ENCODE measurements around the gene KCNA2.
A peak's percentile ranks its signal among the peaks of the same experiment; 100 is the strongest.

KCNA2 gene

GRCh38 chr1:110561596-110561995 is 44.6 kb downstream of the KCNA2 start:
- Mint-ChIP-seq H3K27me3 (peaks cover 68 to 77% of the 10 kb centered on the region in 2 donors), H3K27ac (no peak overlapping the region), H3K36me3 (ENCODE audit: insufficient read depth) (peaks cover 7% of the 10 kb centered on the region), H3K4me3 (no peak overlapping the region), H3K4me1 (ENCODE audit: low read depth in 2 of 2) (no peaks in the 10 kb centered on the region), H3K9me3 (no peaks in the 10 kb centered on the region)
- DNase-seq (no peak), ATAC-seq (replicated peaks) (no peak)

- no peak for DNase-seq
- H3K9me3 Mint-ChIP-seq: no peaks in the 10 kb centered on the region
- ATAC-seq (replicated peaks): no peak
- H3K4me3 Mint-ChIP-seq: no peak overlapping the region
- peaks cover 0 to 4% of the 10 kb centered on the region in 2 donors for H3K4me1 Mint-ChIP-seq (ENCODE audit: low read depth in 2 of 2)
- H3K36me3 Mint-ChIP-seq (ENCODE audit: insufficient read depth): peaks cover 9% of the 10 kb centered on the region
- no peak overlapping the region for H3K27ac Mint-ChIP-seq
- H3K27me3 Mint-ChIP-seq: peaks cover 56 to 74% of the 10 kb centered on the region in 2 donors
Measured at GRCh38 chr1:110559157-110559556, 47.0 kb downstream of the KCNA2 start.

- Mint-ChIP-seq H3K27ac (no peak overlapping the region), H3K9me3 (no peaks in the 10 kb centered on the region), H3K4me3 (no peak overlapping the region), H3K27me3 (peaks cover 53 to 72% of the 10 kb centered on the region in 2 donors), H3K36me3 (ENCODE audit: insufficient read depth) (peaks cover 9% of the 10 kb centered on the region), H3K4me1 (ENCODE audit: low read depth in 2 of 2) (peaks cover 0 to 4% of the 10 kb centered on the region in 2 donors)
- no peak for DNase-seq
- ATAC-seq (replicated peaks): no peak
Measured at GRCh38 chr1:110557481-110557880, 48.7 kb downstream of the KCNA2 start.

- Mint-ChIP-seq H3K27ac (no peak overlapping the region), H3K27me3 (peaks cover 52 to 78% of the 10 kb centered on the region in 2 donors), H3K36me3 (ENCODE audit: insufficient read depth) (peaks cover 9% of the 10 kb centered on the region), H3K9me3 (no peaks in the 10 kb centered on the region), H3K4me1 (ENCODE audit: low read depth in 2 of 2) (peaks cover 0 to 4% of the 10 kb centered on the region in 2 donors), H3K4me3 (no peak overlapping the region)
- ATAC-seq (replicated peaks): no peak
- DNase-seq: no peak
Measured at GRCh38 chr1:110556471-110556807, 49.7 kb downstream of the KCNA2 start.

GRCh38 chr1:110555807-110556470 is 50.2 kb downstream of the KCNA2 start:
- no peaks in the 10 kb centered on the region for H3K9me3 Mint-ChIP-seq
- peaks cover 8% of the 10 kb centered on the region for H3K36me3 Mint-ChIP-seq (ENCODE audit: insufficient read depth)
- peaks cover 0 to 4% of the 10 kb centered on the region in 2 donors for H3K4me1 Mint-ChIP-seq (ENCODE audit: low read depth in 2 of 2)
- H3K27ac Mint-ChIP-seq: no peak overlapping the region
- DNase-seq (no peak), ATAC-seq (replicated peaks) (no peak)
- H3K27me3 Mint-ChIP-seq: peaks cover 52 to 83% of the 10 kb centered on the region in 2 donors
- H3K4me3 Mint-ChIP-seq: no peak overlapping the region

GRCh38 chr1:110554871-110555801 is 51.0 kb downstream of the KCNA2 start:
- DNase-seq (peak; percentile 34 to 44 (median 41)), ATAC-seq (replicated peaks) (peak; percentile 91)
- H3K27me3 Mint-ChIP-seq: peaks cover 56 to 91% of the 10 kb centered on the region in 2 donors
- peaks cover 0 to 4% of the 10 kb centered on the region in 2 donors for H3K4me1 Mint-ChIP-seq (ENCODE audit: low read depth in 2 of 2)
- H3K4me3 Mint-ChIP-seq: peak overlapping the region; percentile 37 to 46
- peaks cover 9% of the 10 kb centered on the region for H3K36me3 Mint-ChIP-seq (ENCODE audit: insufficient read depth)
- no peak overlapping the region for H3K27ac Mint-ChIP-seq
- H3K9me3 Mint-ChIP-seq: no peaks in the 10 kb centered on the region

GRCh38 chr1:110551278-110551809 is 54.8 kb downstream of the KCNA2 start:
- peaks cover 3% of the 10 kb centered on the region for H3K36me3 Mint-ChIP-seq (ENCODE audit: insufficient read depth)
- no peaks in the 10 kb centered on the region for H3K9me3 Mint-ChIP-seq
- no peak overlapping the region for H3K4me3 Mint-ChIP-seq
- peaks cover 59 to 89% of the 10 kb centered on the region in 2 donors for H3K27me3 Mint-ChIP-seq
- ATAC-seq (replicated peaks) (no peak), DNase-seq (no peak)
- H3K4me1 Mint-ChIP-seq (ENCODE audit: low read depth in 2 of 2): peaks cover 0 to 4% of the 10 kb centered on the region in 2 donors
- H3K27ac Mint-ChIP-seq: no peak overlapping the region

GRCh38 chr1:110549831-110550230 is 56.3 kb downstream of the KCNA2 start:
- no peak overlapping the region for H3K27ac Mint-ChIP-seq
- no peak overlapping the region for H3K4me3 Mint-ChIP-seq
- no peak for ATAC-seq (replicated peaks)
- no peaks in the 10 kb centered on the region for H3K9me3 Mint-ChIP-seq
- H3K4me1 Mint-ChIP-seq (ENCODE audit: low read depth in 2 of 2): peaks cover 0 to under 1% of the 10 kb centered on the region in 2 donors
- peaks cover 70 to 89% of the 10 kb centered on the region in 2 donors for H3K27me3 Mint-ChIP-seq
- H3K36me3 Mint-ChIP-seq (ENCODE audit: insufficient read depth): peaks cover 3% of the 10 kb centered on the region
- DNase-seq: no peak

GRCh38 chr1:110548381-110548780 is 57.8 kb downstream of the KCNA2 start:
- Mint-ChIP-seq H3K4me3 (no peak overlapping the region), H3K36me3 (ENCODE audit: insufficient read depth) (peaks cover 3% of the 10 kb centered on the region), H3K4me1 (ENCODE audit: low read depth in 2 of 2) (no peaks in the 10 kb centered on the region), H3K27ac (no peak overlapping the region), H3K27me3 (peaks cover 61 to 89% of the 10 kb centered on the region in 2 donors), H3K9me3 (no peaks in the 10 kb centered on the region)
- ATAC-seq (replicated peaks) (no peak), DNase-seq (no peak)

GRCh38 chr1:110547017-110547416 is 59.1 kb downstream of the KCNA2 start:
- Mint-ChIP-seq H3K4me3 (no peak overlapping the region), H3K4me1 (ENCODE audit: low read depth in 2 of 2) (no peaks in the 10 kb centered on the region), H3K27me3 (peaks cover 52 to 81% of the 10 kb centered on the region in 2 donors), H3K27ac (no peak overlapping the region), H3K9me3 (no peaks in the 10 kb centered on the region), H3K36me3 (ENCODE audit: insufficient read depth) (peaks cover 3% of the 10 kb centered on the region)
- no peak for DNase-seq
- no peak for ATAC-seq (replicated peaks)

GRCh38 chr1:110545492-110545891 is 60.7 kb downstream of the KCNA2 start:
- ATAC-seq (replicated peaks) (no peak), DNase-seq (no peak)
- Mint-ChIP-seq H3K36me3 (ENCODE audit: insufficient read depth) (peaks cover 2% of the 10 kb centered on the region), H3K4me1 (ENCODE audit: low read depth in 2 of 2) (no peaks in the 10 kb centered on the region), H3K9me3 (no peaks in the 10 kb centered on the region), H3K27ac (no peak overlapping the region), H3K4me3 (no peak overlapping the region), H3K27me3 (peaks cover 42 to 68% of the 10 kb centered on the region in 2 donors)

GRCh38 chr1:110544753-110545152 is 61.4 kb downstream of the KCNA2 start:
- H3K27ac Mint-ChIP-seq: no peak overlapping the region
- H3K4me1 Mint-ChIP-seq (ENCODE audit: low read depth in 2 of 2): no peaks in the 10 kb centered on the region
- H3K4me3 Mint-ChIP-seq: no peak overlapping the region
- no peaks in the 10 kb centered on the region for H3K9me3 Mint-ChIP-seq
- DNase-seq (no peak), ATAC-seq (replicated peaks) (no peak)
- H3K36me3 Mint-ChIP-seq (ENCODE audit: insufficient read depth): no peaks in the 10 kb centered on the region
- peaks cover 39 to 71% of the 10 kb centered on the region in 2 donors for H3K27me3 Mint-ChIP-seq

Measured in effector memory CD8-positive, alpha-beta T cell (primary cell).